Kidney epithelial cell (primary cell): ENCODE data around the gene PGF. TPM values are rescaled to one million over a fixed set of nuclear protein-coding genes. Genes with fewer than 3 reads are reported as not detected.

Experiments
- DNase-seq: peaks from one replicate; pipeline ENCODE4 v3.0.0-alpha.2; 2010; ENCODE audit warnings: low read depth
- H3K27me3 ChIP-seq: 2 replicates; pipeline ENCODE4 v1.6.0; 2011; ENCODE audit warnings: low read length; ENCODE audit not compliant: control insufficient read depth, insufficient read depth
- H3K36me3 ChIP-seq: 2 replicates; pipeline ENCODE4 v1.5.1; 2011; ENCODE audit warnings: low read length; ENCODE audit not compliant: control insufficient read depth, insufficient read depth
- H3K4me3 ChIP-seq: 2 replicates; pipeline ENCODE4 v1.5.1; 2011; ENCODE audit warnings: low read depth, mild to moderate bottlenecking, control low read depth, low read length
- CTCF ChIP-seq: IDR thresholded peaks from 2 replicates; pipeline ENCODE4 v1.5.1; 2011; ENCODE audit warnings: mild to moderate bottlenecking, moderate library complexity, low read length, control low read depth, inconsistent platforms; ENCODE audit not compliant: insufficient read depth, poor library complexity, severe bottlenecking
- total RNA-seq: library from RNA; depleted of rRNA; stranded (reverse); fragments of >200 nt; gene quantifications from 2 replicates; pipeline ENCODE4 v1.2.3, GENCODE V29; 2015

Gene PGF
- total RNA-seq, 1 donor from 2014 or later: 11.2 TPM

- no peak overlapping the region for H3K4me3 ChIP-seq
- H3K36me3 ChIP-seq: no peaks in the 10 kb centered on the region
- DNase-seq: no peak
- TF ChIP-seq CTCF: no peak
- H3K27me3 ChIP-seq: no peaks in the 10 kb centered on the region
These were observed 12.8 kb downstream of the PGF start for GRCh38 chr14:74942608-74943007.

GRCh38 chr14:74942181-74942580, 13.2 kb downstream of the PGF start:
- no peak overlapping the region for H3K4me3 ChIP-seq
- DNase-seq: no peak
- no peaks in the 10 kb centered on the region for H3K27me3 ChIP-seq
- TF ChIP-seq CTCF: no peak
- no peaks in the 10 kb centered on the region for H3K36me3 ChIP-seq

GRCh38 chr14:74941676-74942097, 13.7 kb downstream of the PGF start:
- Histone ChIP-seq H3K36me3 (no peaks in the 10 kb centered on the region), H3K27me3 (no peaks in the 10 kb centered on the region), H3K4me3 (no peak overlapping the region)
- DNase-seq: no peak
- no peak for TF ChIP-seq CTCF

- Histone ChIP-seq H3K27me3 (no peaks in the 10 kb centered on the region), H3K4me3 (no peak overlapping the region), H3K36me3 (no peaks in the 10 kb centered on the region)
- TF ChIP-seq CTCF: no peak
- no peak for DNase-seq
These were observed 14.3 kb downstream of the PGF start for GRCh38 chr14:74940956-74941565.

GRCh38 chr14:74938531-74939495, 16.6 kb downstream of the PGF start:
- no peak for TF ChIP-seq CTCF
- no peak overlapping the region for H3K4me3 ChIP-seq
- no peak for DNase-seq
- H3K27me3 ChIP-seq: no peaks in the 10 kb centered on the region
- H3K36me3 ChIP-seq: no peaks in the 10 kb centered on the region
